Vagina (tissue), 2 donors: Measurements from ENCODE around the gene TMEM9. TPM values are rescaled to one million over a fixed set of nuclear protein-coding genes. Genes with fewer than 3 reads are reported as not detected.

Experiments
- DNase-seq, 2 donors: peaks; one replicate each; pipeline ENCODE4 v3.0.0-alpha.2; 2017; ENCODE audit errors: extremely low spot score in 2 of 2
- H3K27ac ChIP-seq: fragments of 200-600 bp; sonication (generic); one replicate; pipeline ENCODE4 v1.5.1; 2019
- H3K27me3 ChIP-seq: fragments of 200-600 bp; sonication (generic); one replicate; pipeline ENCODE4 v1.5.1; 2019
- H3K36me3 ChIP-seq, 2 donors: fragments of 200-600 bp; sonication (generic); one replicate each; pipeline ENCODE4 v1.5.1; 2017 to 2019
- H3K4me1 ChIP-seq: fragments of 200-600 bp; sonication (generic); one replicate; pipeline ENCODE4 v1.5.1; 2019
- H3K4me3 ChIP-seq, 2 donors: fragments of 200-600 bp; sonication (generic); 1 replicate in 1 of 2; 2 replicates in 1 of 2; pipeline ENCODE4 v1.5.1; 2016 to 2019
- H3K9me3 ChIP-seq: fragments of 200-600 bp; sonication (generic); one replicate; pipeline ENCODE4 v1.5.1; 2019
- POLR2A ChIP-seq, 2 donors: fragments of 450-650 bp; IDR thresholded peaks; one replicate each; pipeline ENCODE4 v1.6.1; 2017; ENCODE audit warnings: antibody characterized with exemption in 2 of 2, mild to moderate bottlenecking in 2 of 2, moderate library complexity in 2 of 2
- POLR2AphosphoS5 ChIP-seq, 2 donors: sonication (generic); formaldehyde crosslinking; IDR thresholded peaks; one replicate each; pipeline ENCODE4 v1.9.0; 2017; ENCODE audit warnings: antibody characterized with exemption in 2 of 2, mild to moderate bottlenecking in 2 of 2, low read depth in 1 of 2; ENCODE audit not compliant: insufficient read depth in 1 of 2
- intact Hi-C: fragments of 100-400 bp; cut with DNase I; formaldehyde crosslinking; loops from one replicate; pipeline ENCODE4 v1.15.1; 2023
- total RNA-seq: library from RNA; depleted of rRNA; stranded (reverse); fragments of >200 nt; gene quantifications from one replicate; pipeline ENCODE4 v1.2.3, GENCODE V29; 2016
- TF ChIP-seq, protein P1 (sequence below), 3 experiments: fragments of 450-650 bp in 2 of 3; fragments of 200-600 bp in 1 of 3; sonication (generic) in 1 of 3; IDR thresholded peaks; one replicate each; pipeline ENCODE4 v1.5.1; 2017 to 2019; ENCODE audit warnings: antibody characterized with exemption in 3 of 3, mild to moderate bottlenecking in 2 of 3, moderate library complexity in 2 of 3

The TMEM9 gene
- total RNA-seq, 1 donor from 2014 or later, result 58.7 TPM

DNA sequence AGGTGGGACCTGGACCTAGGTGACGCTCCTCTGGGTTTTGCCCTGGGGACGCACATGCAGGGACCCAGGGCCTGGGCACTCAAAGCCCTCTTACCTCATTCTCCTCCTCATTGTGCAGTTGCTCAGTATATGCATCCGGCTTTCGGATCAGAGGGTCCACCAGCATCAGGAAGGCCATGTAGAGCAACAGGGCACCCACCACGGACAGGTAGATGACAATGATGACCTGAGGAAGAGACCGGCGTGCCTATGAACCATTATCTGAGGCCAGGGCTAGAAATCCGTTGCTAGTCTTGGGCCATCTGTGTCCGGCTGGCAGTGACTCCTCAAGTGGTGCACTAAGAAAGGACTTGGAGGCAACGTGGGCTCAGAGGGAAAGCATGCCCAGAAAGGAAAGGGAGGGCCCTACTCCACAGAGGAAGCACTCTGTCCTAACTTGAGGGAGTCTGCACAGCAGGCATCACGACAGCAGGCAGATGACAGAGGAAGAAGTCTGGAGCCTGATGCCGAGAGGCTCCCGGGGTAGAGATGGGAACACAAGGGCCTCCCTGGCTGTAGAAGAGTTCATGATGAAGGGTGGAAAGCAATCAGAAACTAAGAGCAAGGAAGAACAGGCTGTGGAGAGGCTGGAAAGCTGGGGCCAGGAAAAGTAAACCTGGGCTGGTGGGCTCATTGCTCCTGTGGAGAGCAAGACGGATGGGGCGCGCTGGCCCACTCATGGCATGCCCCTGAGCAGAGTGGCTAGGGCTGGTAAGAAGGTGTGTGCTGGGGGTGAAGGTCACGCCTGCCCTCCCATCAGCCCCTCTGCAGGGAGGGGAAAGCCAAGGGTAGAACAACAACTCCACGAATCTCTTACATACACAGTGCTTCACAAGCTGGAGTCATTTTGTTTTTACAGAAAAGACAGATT lies 10.3 kb downstream of the TMEM9 start:
- H3K4me1 ChIP-seq, result peaks cover 9% of the 10 kb centered on the region
- no peak for DNase-seq
- H3K9me3 ChIP-seq, result no peaks in the 10 kb centered on the region
- no peak overlapping the region for H3K27ac ChIP-seq
- no peak for TF ChIP-seq POLR2AphosphoS5 (IDR thresholded peaks at IDR 0.05; ENCODE audit: insufficient read depth in 1 of 2, low read depth in 1 of 2)
- TF ChIP-seq, protein P1, sequence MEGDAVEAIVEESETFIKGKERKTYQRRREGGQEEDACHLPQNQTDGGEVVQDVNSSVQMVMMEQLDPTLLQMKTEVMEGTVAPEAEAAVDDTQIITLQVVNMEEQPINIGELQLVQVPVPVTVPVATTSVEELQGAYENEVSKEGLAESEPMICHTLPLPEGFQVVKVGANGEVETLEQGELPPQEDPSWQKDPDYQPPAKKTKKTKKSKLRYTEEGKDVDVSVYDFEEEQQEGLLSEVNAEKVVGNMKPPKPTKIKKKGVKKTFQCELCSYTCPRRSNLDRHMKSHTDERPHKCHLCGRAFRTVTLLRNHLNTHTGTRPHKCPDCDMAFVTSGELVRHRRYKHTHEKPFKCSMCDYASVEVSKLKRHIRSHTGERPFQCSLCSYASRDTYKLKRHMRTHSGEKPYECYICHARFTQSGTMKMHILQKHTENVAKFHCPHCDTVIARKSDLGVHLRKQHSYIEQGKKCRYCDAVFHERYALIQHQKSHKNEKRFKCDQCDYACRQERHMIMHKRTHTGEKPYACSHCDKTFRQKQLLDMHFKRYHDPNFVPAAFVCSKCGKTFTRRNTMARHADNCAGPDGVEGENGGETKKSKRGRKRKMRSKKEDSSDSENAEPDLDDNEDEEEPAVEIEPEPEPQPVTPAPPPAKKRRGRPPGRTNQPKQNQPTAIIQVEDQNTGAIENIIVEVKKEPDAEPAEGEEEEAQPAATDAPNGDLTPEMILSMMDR (IDR thresholded peaks at IDR 0.05), result no peak
- TF ChIP-seq POLR2A (IDR thresholded peaks at IDR 0.05), result no peak
- H3K27me3 ChIP-seq, result no peaks in the 10 kb centered on the region
- no peak overlapping the region for H3K4me3 ChIP-seq
- peaks cover 0 to 71% of the 10 kb centered on the region in 2 donors for H3K36me3 ChIP-seq
- intact Hi-C loops, result no loop called here

DNA sequence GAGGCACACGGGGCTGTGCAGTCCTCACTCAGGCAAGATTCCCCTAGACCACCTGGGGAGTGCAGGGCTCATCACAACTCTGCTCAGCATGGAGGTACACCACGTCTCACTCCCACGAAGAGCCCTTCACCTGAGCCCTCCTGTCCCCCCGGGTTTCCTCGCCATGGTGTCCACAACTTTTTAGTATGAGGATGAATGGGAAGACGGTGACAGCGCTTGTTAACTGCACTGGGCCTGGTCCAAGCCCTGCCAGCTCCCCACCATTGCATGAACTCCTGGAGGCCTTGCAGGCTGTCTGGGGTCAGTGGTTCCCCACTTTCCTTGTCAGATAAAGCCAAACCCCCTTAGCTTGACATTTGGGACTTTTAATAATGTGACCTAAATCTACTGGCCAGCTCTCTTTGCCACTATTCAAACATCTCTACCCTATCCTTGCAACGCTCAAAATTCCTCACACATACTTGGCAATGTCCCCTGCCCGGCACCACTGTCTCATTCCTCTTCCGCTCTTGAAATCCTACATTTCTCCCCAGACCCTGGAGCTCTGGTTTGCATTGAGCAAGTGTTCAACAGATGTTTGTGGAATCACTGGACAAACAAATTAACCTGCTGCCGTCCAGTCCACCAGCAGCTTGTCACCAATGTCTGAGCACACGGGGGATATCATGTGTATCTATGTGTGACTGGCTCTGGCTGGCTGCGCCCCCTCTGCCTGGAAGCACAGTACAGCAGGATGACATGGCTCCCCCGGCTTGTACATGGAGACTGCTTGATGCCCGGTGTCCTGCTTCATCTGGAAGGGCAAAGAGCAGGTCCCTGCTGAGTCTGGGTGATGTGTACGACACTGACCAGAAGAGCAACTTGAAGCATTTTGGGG lies 11.2 kb downstream of the TMEM9 start:
- peaks cover 18% of the 10 kb centered on the region for H3K4me1 ChIP-seq
- H3K4me3 ChIP-seq, result no peak overlapping the region
- H3K9me3 ChIP-seq, result no peaks in the 10 kb centered on the region
- intact Hi-C loops, result no loop called here
- H3K27ac ChIP-seq, result no peak overlapping the region
- H3K27me3 ChIP-seq, result no peaks in the 10 kb centered on the region
- H3K36me3 ChIP-seq, result peaks cover 0 to 67% of the 10 kb centered on the region in 2 donors
- no peak for DNase-seq
- TF ChIP-seq, protein P1 (IDR thresholded peaks at IDR 0.05), result no peak
- TF ChIP-seq POLR2AphosphoS5 (IDR thresholded peaks at IDR 0.05; ENCODE audit: insufficient read depth in 1 of 2, low read depth in 1 of 2) (no peak), POLR2A (IDR thresholded peaks at IDR 0.05) (no peak)

DNA sequence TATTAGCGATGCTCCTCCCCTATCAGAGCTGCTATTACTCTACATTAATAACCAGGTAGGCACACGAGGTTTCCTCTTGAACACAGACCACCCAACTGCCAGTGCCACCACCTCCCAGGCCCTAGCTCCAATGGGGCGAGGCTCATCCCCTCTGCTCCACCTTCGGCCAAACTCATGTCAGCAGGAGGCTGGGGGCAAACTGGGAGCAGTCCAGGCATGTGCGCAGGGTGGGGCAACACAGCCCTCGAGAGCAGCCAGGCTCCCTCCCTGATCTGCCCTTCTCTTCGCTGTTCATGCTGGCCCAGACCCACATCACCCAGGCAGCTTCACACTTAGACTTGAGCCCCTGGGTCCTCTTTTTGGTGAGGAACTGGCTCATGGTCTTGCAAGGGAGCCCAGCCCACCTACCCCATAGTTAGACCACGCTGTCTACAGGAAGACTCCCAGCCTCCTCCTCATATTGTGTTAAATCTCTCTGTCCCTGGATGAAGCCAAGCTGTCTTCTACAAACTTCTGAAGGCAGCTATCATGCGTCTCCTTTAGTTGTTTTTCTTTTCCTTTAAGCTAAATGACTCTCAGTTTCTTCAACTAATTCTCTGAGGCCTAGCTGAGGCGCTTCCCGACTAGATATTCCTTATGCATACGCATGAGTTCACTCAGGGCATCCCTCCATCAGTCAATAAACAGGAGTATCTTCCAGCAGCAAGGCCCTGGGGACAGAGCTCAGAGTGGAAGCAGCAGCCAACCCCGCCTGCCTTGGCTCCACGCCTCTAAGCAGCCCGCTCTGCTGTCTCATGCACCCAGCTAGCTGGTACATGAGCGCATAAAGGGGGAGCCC lies 12.0 kb downstream of the TMEM9 start:
- Histone ChIP-seq H3K9me3 (no peaks in the 10 kb centered on the region), H3K36me3 (peaks cover 0 to 67% of the 10 kb centered on the region in 2 donors), H3K27me3 (no peaks in the 10 kb centered on the region), H3K4me3 (no peak overlapping the region), H3K27ac (no peak overlapping the region), H3K4me1 (peaks cover 25% of the 10 kb centered on the region)
- no peak for DNase-seq
- intact Hi-C loops, result no loop called here
- TF ChIP-seq, protein P1 (IDR thresholded peaks at IDR 0.05), result no peak
- TF ChIP-seq POLR2AphosphoS5 (IDR thresholded peaks at IDR 0.05; ENCODE audit: insufficient read depth in 1 of 2, low read depth in 1 of 2), result no peak
- no peak for TF ChIP-seq POLR2A (IDR thresholded peaks at IDR 0.05)

DNA sequence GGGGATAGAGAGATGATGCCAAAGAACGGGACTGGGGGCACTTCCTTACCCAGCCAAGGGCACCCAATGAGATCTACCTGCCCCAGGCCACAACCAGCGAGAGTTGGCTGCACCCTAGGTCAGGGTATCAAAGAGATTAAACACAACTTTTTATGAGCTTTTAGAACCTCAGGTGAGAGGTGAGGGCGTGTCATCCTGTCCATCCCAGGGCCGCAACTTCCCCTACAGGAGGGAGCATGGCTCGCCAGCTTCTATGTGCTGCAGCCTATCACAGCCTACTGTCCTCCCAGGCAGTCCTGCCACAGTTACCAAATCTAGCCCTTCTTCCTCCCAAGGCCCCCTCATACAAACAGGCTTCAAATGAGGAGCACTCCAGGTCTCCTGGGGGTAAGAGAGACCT lies 12.9 kb downstream of the TMEM9 start:
- TF ChIP-seq, protein P1 (IDR thresholded peaks at IDR 0.05), result no peak
- no peak for TF ChIP-seq POLR2AphosphoS5 (IDR thresholded peaks at IDR 0.05; ENCODE audit: insufficient read depth in 1 of 2, low read depth in 1 of 2)
- TF ChIP-seq POLR2A (IDR thresholded peaks at IDR 0.05), result no peak

More for the DNA sequence above, 12.9 kb downstream of the TMEM9 start:
- Histone ChIP-seq H3K4me1 (peaks cover 33% of the 10 kb centered on the region), H3K4me3 (no peak overlapping the region), H3K36me3 (peaks cover 0 to 60% of the 10 kb centered on the region in 2 donors), H3K9me3 (no peaks in the 10 kb centered on the region), H3K27ac (no peak overlapping the region), H3K27me3 (no peaks in the 10 kb centered on the region)
- no peak for DNase-seq
- intact Hi-C loops, result no loop called here
